ENCODE measurements around the gene FZD2. TPM values are rescaled to one million over a fixed set of nuclear protein-coding genes. Genes with fewer than 3 reads are reported as not detected.
A peak's percentile ranks its signal among the peaks of the same experiment; 100 is the strongest.

FZD2 gene
- total and polyA plus RNA-seq, 4 donors: 0.37 to 0.61 (median 0.42) TPM; not detected in 1

DNA sequence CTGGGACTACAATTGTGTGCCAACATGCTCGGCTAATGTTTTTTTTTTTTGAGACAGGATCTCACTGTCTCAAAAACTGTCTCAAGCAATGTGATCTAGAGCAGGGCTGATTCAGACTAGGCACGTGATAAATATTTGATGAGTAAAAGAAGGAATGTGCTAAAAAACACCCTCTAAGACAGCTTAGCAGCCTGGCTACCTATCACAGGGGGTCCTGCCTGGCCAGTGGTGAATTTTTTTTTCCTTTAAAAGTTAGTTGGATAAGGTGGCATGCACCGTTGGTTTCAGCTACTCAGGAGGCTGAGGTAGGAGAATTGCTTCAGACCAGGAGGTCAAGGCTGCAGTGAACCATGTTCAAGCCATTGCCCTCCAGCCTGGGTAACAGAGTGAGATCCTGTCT lies 39.3 kb upstream of the FZD2 start:
- WGBS: 54% methylated on average over 3 of the region's 3 CpGs
- Histone ChIP-seq H3K4me1 (ENCODE audit: control insufficient read depth in 4 of 4, insufficient read depth in 4 of 4, low read length in 3 of 4) (no peaks in the 10 kb centered on the region), H3K9ac (ENCODE audit: low read depth in 1 of 2, low read length in 2 of 2) (no peak overlapping the region), H3K27me3 (ENCODE audit: control insufficient read depth in 4 of 4, insufficient read depth in 4 of 4, low read length in 3 of 4) (peaks cover 0 to 3% (median 0%) of the 10 kb centered on the region in 4 donors), H3K36me3 (ENCODE audit: control insufficient read depth in 4 of 4, insufficient read depth in 3 of 4, low read depth in 1 of 4, low read length in 3 of 4) (no peaks in the 10 kb centered on the region), H3K4me3 (ENCODE audit: low read depth in 1 of 3, low read length in 3 of 3) (no peak overlapping the region), H3K27ac (ENCODE audit: low read depth in 1 of 2, low read length in 2 of 2) (no peak overlapping the region), H3K9me3 (ENCODE audit: control insufficient read depth in 4 of 4, low read length in 3 of 4) (no peaks in the 10 kb centered on the region)
- DNase-seq (ENCODE audit: low spot score): no peak
- no peak for TF ChIP-seq CTCF (IDR thresholded peaks at IDR 0.05; ENCODE audit: low read depth, low read length, missing input control)
- TF ChIP-seq GABPA (IDR thresholded peaks at IDR 0.05 in 1 of 2, conservative IDR thresholded peaks at IDR 0.05 in 1 of 2): no peak
- no peak for TF ChIP-seq REST (IDR thresholded peaks at IDR 0.05)
- TF ChIP-seq JUND (IDR thresholded peaks at IDR 0.05): no peak
- TF ChIP-seq SP1 (IDR thresholded peaks at IDR 0.05): no peak
- TF ChIP-seq HNF4G (IDR thresholded peaks at IDR 0.05): no peak
- TF ChIP-seq, protein P1, sequence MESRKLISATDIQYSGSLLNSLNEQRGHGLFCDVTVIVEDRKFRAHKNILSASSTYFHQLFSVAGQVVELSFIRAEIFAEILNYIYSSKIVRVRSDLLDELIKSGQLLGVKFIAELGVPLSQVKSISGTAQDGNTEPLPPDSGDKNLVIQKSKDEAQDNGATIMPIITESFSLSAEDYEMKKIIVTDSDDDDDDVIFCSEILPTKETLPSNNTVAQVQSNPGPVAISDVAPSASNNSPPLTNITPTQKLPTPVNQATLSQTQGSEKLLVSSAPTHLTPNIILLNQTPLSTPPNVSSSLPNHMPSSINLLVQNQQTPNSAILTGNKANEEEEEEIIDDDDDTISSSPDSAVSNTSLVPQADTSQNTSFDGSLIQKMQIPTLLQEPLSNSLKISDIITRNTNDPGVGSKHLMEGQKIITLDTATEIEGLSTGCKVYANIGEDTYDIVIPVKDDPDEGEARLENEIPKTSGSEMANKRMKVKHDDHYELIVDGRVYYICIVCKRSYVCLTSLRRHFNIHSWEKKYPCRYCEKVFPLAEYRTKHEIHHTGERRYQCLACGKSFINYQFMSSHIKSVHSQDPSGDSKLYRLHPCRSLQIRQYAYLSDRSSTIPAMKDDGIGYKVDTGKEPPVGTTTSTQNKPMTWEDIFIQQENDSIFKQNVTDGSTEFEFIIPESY (IDR thresholded peaks at IDR 0.05): no peak
- no peak for TF ChIP-seq RAD21 (IDR thresholded peaks at IDR 0.05)
- TF ChIP-seq EGR1 (IDR thresholded peaks at IDR 0.05; ENCODE audit: low read depth in 2 of 2): no peak
- no peak for TF ChIP-seq NR2F2 (IDR thresholded peaks at IDR 0.05)
- TF ChIP-seq YY1 (IDR thresholded peaks at IDR 0.05): no peak

- Histone ChIP-seq H3K4me3 (ENCODE audit: low read depth in 1 of 3, low read length in 3 of 3) (no peak overlapping the region), H3K9ac (ENCODE audit: low read depth in 1 of 2, low read length in 2 of 2) (no peak overlapping the region), H3K9me3 (ENCODE audit: control insufficient read depth in 4 of 4, low read length in 3 of 4) (no peaks in the 10 kb centered on the region), H3K27ac (ENCODE audit: low read depth in 1 of 2, low read length in 2 of 2) (no peak overlapping the region), H3K27me3 (ENCODE audit: control insufficient read depth in 4 of 4, insufficient read depth in 4 of 4, low read length in 3 of 4) (peaks cover 0 to 2% (median 0%) of the 10 kb centered on the region in 4 donors), H3K36me3 (ENCODE audit: control insufficient read depth in 4 of 4, insufficient read depth in 3 of 4, low read depth in 1 of 4, low read length in 3 of 4) (no peaks in the 10 kb centered on the region), H3K4me1 (ENCODE audit: control insufficient read depth in 4 of 4, insufficient read depth in 4 of 4, low read length in 3 of 4) (no peaks in the 10 kb centered on the region)
- TF ChIP-seq RAD21 (IDR thresholded peaks at IDR 0.05) (peak; percentile 72 to 80), SP1 (IDR thresholded peaks at IDR 0.05) (no peak), EGR1 (IDR thresholded peaks at IDR 0.05; ENCODE audit: low read depth in 2 of 2) (no peak), TAF1 (conservative IDR thresholded peaks at IDR 0.05) (no peak), CTCF (IDR thresholded peaks at IDR 0.05; ENCODE audit: low read depth, low read length, missing input control) (peak; percentile 51)
- TF ChIP-seq, protein P2, sequence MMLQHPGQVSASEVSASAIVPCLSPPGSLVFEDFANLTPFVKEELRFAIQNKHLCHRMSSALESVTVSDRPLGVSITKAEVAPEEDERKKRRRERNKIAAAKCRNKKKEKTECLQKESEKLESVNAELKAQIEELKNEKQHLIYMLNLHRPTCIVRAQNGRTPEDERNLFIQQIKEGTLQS (IDR thresholded peaks at IDR 0.05): no peak
- peak; percentile 63 for DNase-seq (ENCODE audit: low spot score)
- 57% methylated on average over 14 of the region's 14 CpGs for WGBS
These were observed 34.2 kb upstream of the FZD2 start for GRCh38 chr17:44522883-44523671.
